SK-N-SH treated with all-trans-retinoic acid at 6 μM for 48 hours (cell line): Measurements from ENCODE around the gene MB21D2.
"Not testable (repeated sequence)": the region's sequence is repeated elsewhere in the genome, so short reads cannot be mapped to it uniquely, and the experiment has no call there.

ENCODE experiments used
- ATAC-seq: fragments of 200-7000 bp; cut with Tn5 transposase; 3 replicates; pipeline ENCODE4 v1.9.1; 2020; ENCODE audit warnings: mild to moderate bottlenecking, moderate library complexity
- ARNTL ChIP-seq: fragments of 450-650 bp; formaldehyde crosslinking; IDR thresholded peaks from 2 replicates; pipeline ENCODE4 v1.5.0; 2020; ENCODE audit warnings: low read depth, mild to moderate bottlenecking, moderate library complexity, borderline replicate concordance
- CREB5 ChIP-seq: fragments of 250-450 bp; sonication (Bioruptor Pico); IDR thresholded peaks from 2 replicates; pipeline ENCODE4 v1.5.1; 2020; ENCODE audit warnings: low read depth, mild to moderate bottlenecking, moderate library complexity
- ESRRG ChIP-seq: fragments of 250-450 bp; sonication (Bioruptor Pico); IDR thresholded peaks from 2 replicates; pipeline ENCODE4 v1.6.1; 2021; ENCODE audit warnings: mild to moderate bottlenecking
- GLIS3 ChIP-seq: fragments of 250-450 bp; sonication (Bioruptor Pico); IDR thresholded peaks from 2 replicates; pipeline ENCODE4 v1.5.0; 2020; ENCODE audit warnings: mild to moderate bottlenecking, moderate library complexity
- ISL1 ChIP-seq: fragments of 250-450 bp; sonication (Bioruptor Pico); IDR thresholded peaks from 2 replicates; pipeline ENCODE4 v2.1.2; 2022; ENCODE audit warnings: mild to moderate bottlenecking, moderate library complexity
- OSR1 ChIP-seq: fragments of 250-450 bp; sonication (Bioruptor Pico); IDR thresholded peaks from 2 replicates; pipeline ENCODE4 v1.8.0; 2022; ENCODE audit warnings: moderate library complexity, mild to moderate bottlenecking, inconsistent platforms
- PPARA ChIP-seq: fragments of 250-450 bp; sonication (Bioruptor Pico); IDR thresholded peaks from 2 replicates; pipeline ENCODE4 v1.5.0; 2020; ENCODE audit warnings: mild to moderate bottlenecking, borderline replicate concordance
- RARB ChIP-seq: fragments of 250-450 bp; sonication (Bioruptor Pico); IDR thresholded peaks from 2 replicates; pipeline ENCODE4 v1.8.0; 2021; ENCODE audit warnings: mild to moderate bottlenecking, moderate library complexity
- SNAI2 ChIP-seq: fragments of 250-450 bp; sonication (Bioruptor Pico); IDR thresholded peaks from 2 replicates; pipeline ENCODE4 v1.5.0; 2020; ENCODE audit warnings: mild to moderate bottlenecking, moderate library complexity
- TCF4 ChIP-seq: fragments of 250-450 bp; sonication (Bioruptor Pico); IDR thresholded peaks from 2 replicates; pipeline ENCODE4 v1.8.0; 2021; ENCODE audit warnings: mild to moderate bottlenecking, moderate library complexity, borderline replicate concordance
- TOX ChIP-seq: fragments of 250-450 bp; sonication (Bioruptor Pico); IDR thresholded peaks from 2 replicates; pipeline ENCODE4 v1.8.0; 2021; ENCODE audit warnings: mild to moderate bottlenecking, moderate library complexity, borderline replicate concordance
- TSHZ2 ChIP-seq: fragments of 250-450 bp; sonication (Bioruptor Pico); IDR thresholded peaks from 2 replicates; pipeline ENCODE4 v1.5.0; 2020; ENCODE audit warnings: mild to moderate bottlenecking, moderate library complexity
- ZFP3 ChIP-seq: fragments of 250-450 bp; sonication (Bioruptor Pico); IDR thresholded peaks from 2 replicates; pipeline ENCODE4 v1.5.0; 2020; ENCODE audit warnings: mild to moderate bottlenecking, moderate library complexity
- ZFP30 ChIP-seq: fragments of 450-650 bp; formaldehyde crosslinking; IDR thresholded peaks from 2 replicates; pipeline ENCODE4 v1.5.0; 2022; ENCODE audit warnings: mild to moderate bottlenecking, moderate library complexity
- ZNF565 ChIP-seq: fragments of 450-650 bp; formaldehyde crosslinking; conservative IDR thresholded peaks from 2 replicates; pipeline ENCODE4 v1.5.0; 2020; ENCODE audit warnings: low read depth, mild to moderate bottlenecking, moderate library complexity
- ZNF70 ChIP-seq: fragments of 450-650 bp; formaldehyde crosslinking; IDR thresholded peaks from 2 replicates; pipeline ENCODE4 v1.5.0; 2020; ENCODE audit warnings: mild to moderate bottlenecking, moderate library complexity
- ZNF8 ChIP-seq: fragments of 450-650 bp; formaldehyde crosslinking; IDR thresholded peaks from 2 replicates; pipeline ENCODE4 v1.5.0; 2020; ENCODE audit warnings: mild to moderate bottlenecking, moderate library complexity
- TF ChIP-seq, protein P1 (sequence below): fragments of 250-450 bp; sonication (Bioruptor Pico); IDR thresholded peaks from 2 replicates; pipeline ENCODE4 v1.5.1; 2021; ENCODE audit warnings: mild to moderate bottlenecking, moderate library complexity
- TF ChIP-seq, protein P2 (sequence below): fragments of 250-450 bp; sonication (Bioruptor Pico); IDR thresholded peaks from 2 replicates; pipeline ENCODE4 v1.8.0; 2020; ENCODE audit warnings: mild to moderate bottlenecking, moderate library complexity, borderline replicate concordance

MB21D2 gene

DNA sequence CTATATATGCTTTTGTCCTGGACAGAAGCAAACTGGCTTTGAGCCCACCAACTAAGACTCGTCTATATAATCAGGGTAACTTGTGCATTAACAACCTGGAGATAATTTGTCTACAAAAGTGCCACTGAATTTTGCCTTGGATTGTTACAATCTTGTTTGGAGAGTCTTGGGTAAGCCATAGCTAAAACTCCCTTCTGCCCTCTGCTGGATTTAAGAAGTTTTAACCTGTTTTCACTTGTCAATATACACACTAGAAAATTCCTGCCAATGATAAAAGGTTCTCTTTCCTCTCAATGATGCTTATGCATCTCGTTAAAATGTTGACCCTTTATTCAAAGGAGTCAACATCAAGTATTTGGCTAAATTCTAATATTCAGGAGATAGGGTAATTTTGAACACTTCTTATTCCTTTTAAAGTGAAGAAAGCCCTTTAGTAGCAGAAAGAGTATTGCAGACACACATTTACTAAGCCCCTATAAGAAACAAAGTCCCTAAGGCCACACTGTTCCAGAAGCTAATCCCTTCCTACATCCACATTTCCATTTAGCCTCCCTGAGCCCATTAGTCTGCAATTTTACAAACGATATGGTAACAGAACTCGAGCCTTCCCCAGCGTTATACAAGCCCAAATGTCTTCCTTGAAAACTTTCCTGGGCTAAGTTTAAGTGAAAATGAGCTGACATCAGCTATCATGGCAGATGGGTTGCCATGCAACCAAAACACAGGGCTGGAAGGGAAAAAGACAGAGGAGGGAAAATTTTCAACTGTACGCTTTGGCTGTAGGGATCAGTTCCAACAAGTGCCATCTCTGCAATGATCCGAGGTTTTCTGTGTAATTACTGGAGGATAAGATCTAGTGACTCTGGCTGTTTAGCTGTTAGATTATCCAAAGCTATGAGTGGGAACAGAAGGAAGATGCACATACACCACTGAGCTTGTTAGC, 114.4 kb downstream of the MB21D2 start:
- TF ChIP-seq ARNTL (CRISPR knock-in tag) (no peak), ISL1 (no peak), PPARA (CRISPR knock-in tag) (no peak)
- TF ChIP-seq, protein P1, sequence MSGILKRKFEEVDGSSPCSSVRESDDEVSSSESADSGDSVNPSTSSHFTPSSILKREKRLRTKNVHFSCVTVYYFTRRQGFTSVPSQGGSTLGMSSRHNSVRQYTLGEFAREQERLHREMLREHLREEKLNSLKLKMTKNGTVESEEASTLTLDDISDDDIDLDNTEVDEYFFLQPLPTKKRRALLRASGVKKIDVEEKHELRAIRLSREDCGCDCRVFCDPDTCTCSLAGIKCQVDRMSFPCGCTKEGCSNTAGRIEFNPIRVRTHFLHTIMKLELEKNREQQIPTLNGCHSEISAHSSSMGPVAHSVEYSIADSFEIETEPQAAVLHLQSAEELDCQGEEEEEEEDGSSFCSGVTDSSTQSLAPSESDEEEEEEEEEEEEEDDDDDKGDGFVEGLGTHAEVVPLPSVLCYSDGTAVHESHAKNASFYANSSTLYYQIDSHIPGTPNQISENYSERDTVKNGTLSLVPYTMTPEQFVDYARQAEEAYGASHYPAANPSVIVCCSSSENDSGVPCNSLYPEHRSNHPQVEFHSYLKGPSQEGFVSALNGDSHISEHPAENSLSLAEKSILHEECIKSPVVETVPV: no peak

DNA sequence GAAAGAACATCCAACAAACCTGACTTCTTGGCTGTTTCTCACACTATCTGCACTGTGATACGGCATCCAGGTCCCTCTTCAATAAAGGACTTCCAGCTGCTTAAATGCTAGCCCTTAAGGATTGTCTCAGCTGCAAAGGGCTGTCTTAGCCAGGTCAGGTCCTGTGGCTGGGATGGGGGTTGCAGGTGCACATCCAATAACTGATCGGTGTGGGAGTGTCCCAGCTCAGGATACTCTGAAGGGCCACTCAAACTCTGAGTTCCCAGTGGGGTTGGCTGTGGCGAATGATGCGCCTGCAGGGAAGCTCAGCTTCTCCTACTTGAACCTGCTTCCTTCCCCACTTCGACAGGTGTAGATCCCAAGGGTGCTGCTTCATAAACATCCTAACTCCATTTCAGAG, 115.7 kb downstream of the MB21D2 start:
- no peak for TF ChIP-seq ZNF70 (CRISPR knock-in tag)
- TF ChIP-seq, protein P2, sequence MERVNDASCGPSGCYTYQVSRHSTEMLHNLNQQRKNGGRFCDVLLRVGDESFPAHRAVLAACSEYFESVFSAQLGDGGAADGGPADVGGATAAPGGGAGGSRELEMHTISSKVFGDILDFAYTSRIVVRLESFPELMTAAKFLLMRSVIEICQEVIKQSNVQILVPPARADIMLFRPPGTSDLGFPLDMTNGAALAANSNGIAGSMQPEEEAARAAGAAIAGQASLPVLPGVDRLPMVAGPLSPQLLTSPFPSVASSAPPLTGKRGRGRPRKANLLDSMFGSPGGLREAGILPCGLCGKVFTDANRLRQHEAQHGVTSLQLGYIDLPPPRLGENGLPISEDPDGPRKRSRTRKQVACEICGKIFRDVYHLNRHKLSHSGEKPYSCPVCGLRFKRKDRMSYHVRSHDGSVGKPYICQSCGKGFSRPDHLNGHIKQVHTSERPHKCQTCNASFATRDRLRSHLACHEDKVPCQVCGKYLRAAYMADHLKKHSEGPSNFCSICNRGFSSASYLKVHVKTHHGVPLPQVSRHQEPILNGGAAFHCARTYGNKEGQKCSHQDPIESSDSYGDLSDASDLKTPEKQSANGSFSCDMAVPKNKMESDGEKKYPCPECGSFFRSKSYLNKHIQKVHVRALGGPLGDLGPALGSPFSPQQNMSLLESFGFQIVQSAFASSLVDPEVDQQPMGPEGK (CRISPR knock-in tag): no peak
- TF ChIP-seq ISL1: no peak
- no peak for TF ChIP-seq RARB
- TF ChIP-seq ZNF565 (CRISPR knock-in tag): no peak
- no peak for TF ChIP-seq TCF4 (CRISPR knock-in tag)
- TF ChIP-seq TOX (CRISPR knock-in tag): no peak
- no peak for TF ChIP-seq SNAI2 (CRISPR knock-in tag)
- no peak for TF ChIP-seq ZFP30 (CRISPR knock-in tag)
- no peak for TF ChIP-seq ZFP3 (CRISPR knock-in tag)
- TF ChIP-seq ZNF8 (CRISPR knock-in tag): no peak
- ATAC-seq: no peak

More for the DNA sequence above, 114.4 kb downstream of the MB21D2 start:
- ATAC-seq: peak; percentile 89

DNA sequence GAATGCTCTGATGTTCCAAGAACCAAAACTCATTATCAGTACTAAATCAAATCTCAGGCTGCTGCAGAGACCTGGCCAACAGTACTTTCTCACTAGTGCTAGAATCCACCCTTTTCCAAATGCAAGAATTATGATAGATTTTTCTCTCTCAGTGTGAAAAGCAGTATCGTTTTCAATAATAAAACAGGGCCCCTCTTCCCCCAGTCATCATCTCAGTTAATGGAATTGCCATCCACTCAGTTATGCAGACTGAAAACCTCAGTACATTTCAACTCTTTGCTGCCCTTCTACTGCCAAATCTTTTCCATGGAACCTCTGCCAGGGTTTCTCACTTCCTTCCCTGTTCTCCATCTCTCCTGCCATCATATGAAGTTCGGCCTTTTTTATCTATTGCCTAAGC, 117.9 kb downstream of the MB21D2 start:
- TF ChIP-seq ZNF8 (CRISPR knock-in tag): no peak
- no peak for TF ChIP-seq OSR1 (CRISPR knock-in tag)
- TF ChIP-seq ZFP3 (CRISPR knock-in tag): no peak
- TF ChIP-seq RARB: no peak
- TF ChIP-seq ARNTL (CRISPR knock-in tag): no peak
- TF ChIP-seq TOX (CRISPR knock-in tag): no peak
- TF ChIP-seq CREB5 (CRISPR knock-in tag): no peak
- TF ChIP-seq PPARA (CRISPR knock-in tag): no peak
- no peak for TF ChIP-seq ZNF565 (CRISPR knock-in tag)
- TF ChIP-seq SNAI2 (CRISPR knock-in tag): no peak
- TF ChIP-seq GLIS3 (CRISPR knock-in tag): no peak
- TF ChIP-seq ZFP30 (CRISPR knock-in tag): no peak
- TF ChIP-seq, protein P2 (CRISPR knock-in tag): no peak
- ATAC-seq: no peak

- ATAC-seq: no peak
- no peak for TF ChIP-seq ZFP3 (CRISPR knock-in tag)
- no peak for TF ChIP-seq ESRRG (CRISPR knock-in tag)
- TF ChIP-seq TOX (CRISPR knock-in tag): no peak
- no peak for TF ChIP-seq ZNF565 (CRISPR knock-in tag)
- no peak for TF ChIP-seq ZNF70 (CRISPR knock-in tag)
Observed at GRCh38 chr3:192795021-192795420, 122.6 kb downstream of the MB21D2 start.

DNA sequence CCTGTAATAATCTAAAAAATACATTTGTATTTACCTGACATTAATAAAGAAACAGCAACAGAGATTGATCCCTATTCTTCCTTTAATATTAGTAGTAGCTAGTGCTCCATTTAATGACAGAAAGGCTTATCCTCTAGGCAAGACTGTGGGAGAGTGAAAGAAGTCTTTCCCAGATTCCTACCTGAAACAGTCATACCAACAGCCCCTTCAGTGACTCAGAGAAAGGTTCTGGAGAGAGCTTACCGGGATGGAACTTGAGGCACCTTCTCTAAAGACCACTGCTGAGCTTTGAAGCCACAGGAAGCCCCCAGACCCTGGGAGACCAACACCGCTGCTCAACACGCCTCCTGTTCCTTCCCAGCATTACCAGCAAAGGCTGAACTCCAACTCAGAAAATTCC, 123.4 kb downstream of the MB21D2 start:
- no peak for ATAC-seq
- TF ChIP-seq ARNTL (CRISPR knock-in tag) (no peak), TSHZ2 (CRISPR knock-in tag) (no peak)
- TF ChIP-seq, all 23 proteins: peak for 0

GRCh38 chr3:192788816-192789515, 128.7 kb downstream of the MB21D2 start:
- ATAC-seq: not testable (repeated sequence)
